ENCODE results near the gene KIZ.

GRCh38 chr20:21209668-21210067 lies 83.8 kb downstream of the KIZ start:
- TF ChIP-seq, protein P1, sequence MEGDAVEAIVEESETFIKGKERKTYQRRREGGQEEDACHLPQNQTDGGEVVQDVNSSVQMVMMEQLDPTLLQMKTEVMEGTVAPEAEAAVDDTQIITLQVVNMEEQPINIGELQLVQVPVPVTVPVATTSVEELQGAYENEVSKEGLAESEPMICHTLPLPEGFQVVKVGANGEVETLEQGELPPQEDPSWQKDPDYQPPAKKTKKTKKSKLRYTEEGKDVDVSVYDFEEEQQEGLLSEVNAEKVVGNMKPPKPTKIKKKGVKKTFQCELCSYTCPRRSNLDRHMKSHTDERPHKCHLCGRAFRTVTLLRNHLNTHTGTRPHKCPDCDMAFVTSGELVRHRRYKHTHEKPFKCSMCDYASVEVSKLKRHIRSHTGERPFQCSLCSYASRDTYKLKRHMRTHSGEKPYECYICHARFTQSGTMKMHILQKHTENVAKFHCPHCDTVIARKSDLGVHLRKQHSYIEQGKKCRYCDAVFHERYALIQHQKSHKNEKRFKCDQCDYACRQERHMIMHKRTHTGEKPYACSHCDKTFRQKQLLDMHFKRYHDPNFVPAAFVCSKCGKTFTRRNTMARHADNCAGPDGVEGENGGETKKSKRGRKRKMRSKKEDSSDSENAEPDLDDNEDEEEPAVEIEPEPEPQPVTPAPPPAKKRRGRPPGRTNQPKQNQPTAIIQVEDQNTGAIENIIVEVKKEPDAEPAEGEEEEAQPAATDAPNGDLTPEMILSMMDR (IDR thresholded peaks at IDR 0.05 in 2 of 3, conservative IDR thresholded peaks at IDR 0.05 in 1 of 3; ENCODE audit: borderline replicate concordance in 1 of 3, insufficient read depth in 1 of 3, low read depth in 2 of 3, low read length in 2 of 3) = no peak
- TF ChIP-seq POLR2A (IDR thresholded peaks at IDR 0.05; ENCODE audit: borderline replicate concordance, extremely low read depth, insufficient read depth, insufficient read length) (no peak), EZH2phosphoT487 (IDR thresholded peaks at IDR 0.05; ENCODE audit: borderline replicate concordance) (no peak), ELF1 (IDR thresholded peaks at IDR 0.05; ENCODE audit: borderline replicate concordance, low read depth) (no peak), ZFX (IDR thresholded peaks at IDR 0.05) (no peak), SRF (IDR thresholded peaks at IDR 0.05; ENCODE audit: low read depth) (no peak), RAD21 (IDR thresholded peaks at IDR 0.05; ENCODE audit: low read depth) (no peak), POLR2AphosphoS5 (IDR thresholded peaks at IDR 0.05; ENCODE audit: low read depth, low read length) (no peak), JUND (IDR thresholded peaks at IDR 0.05) (no peak), ZNF274 (IDR thresholded peaks at IDR 0.05; ENCODE audit: low read depth, low read length) (no peak), EZH2 (IDR thresholded peaks at IDR 0.05) (no peak), YY1 (IDR thresholded peaks at IDR 0.05; ENCODE audit: extremely low read depth, insufficient replicate concordance, low read depth, low read length) (no peak)
- TF ChIP-seq, protein P2, sequence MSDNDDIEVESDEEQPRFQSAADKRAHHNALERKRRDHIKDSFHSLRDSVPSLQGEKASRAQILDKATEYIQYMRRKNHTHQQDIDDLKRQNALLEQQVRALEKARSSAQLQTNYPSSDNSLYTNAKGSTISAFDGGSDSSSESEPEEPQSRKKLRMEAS (IDR thresholded peaks at IDR 0.05) = no peak
- TF ChIP-seq, protein P3, sequence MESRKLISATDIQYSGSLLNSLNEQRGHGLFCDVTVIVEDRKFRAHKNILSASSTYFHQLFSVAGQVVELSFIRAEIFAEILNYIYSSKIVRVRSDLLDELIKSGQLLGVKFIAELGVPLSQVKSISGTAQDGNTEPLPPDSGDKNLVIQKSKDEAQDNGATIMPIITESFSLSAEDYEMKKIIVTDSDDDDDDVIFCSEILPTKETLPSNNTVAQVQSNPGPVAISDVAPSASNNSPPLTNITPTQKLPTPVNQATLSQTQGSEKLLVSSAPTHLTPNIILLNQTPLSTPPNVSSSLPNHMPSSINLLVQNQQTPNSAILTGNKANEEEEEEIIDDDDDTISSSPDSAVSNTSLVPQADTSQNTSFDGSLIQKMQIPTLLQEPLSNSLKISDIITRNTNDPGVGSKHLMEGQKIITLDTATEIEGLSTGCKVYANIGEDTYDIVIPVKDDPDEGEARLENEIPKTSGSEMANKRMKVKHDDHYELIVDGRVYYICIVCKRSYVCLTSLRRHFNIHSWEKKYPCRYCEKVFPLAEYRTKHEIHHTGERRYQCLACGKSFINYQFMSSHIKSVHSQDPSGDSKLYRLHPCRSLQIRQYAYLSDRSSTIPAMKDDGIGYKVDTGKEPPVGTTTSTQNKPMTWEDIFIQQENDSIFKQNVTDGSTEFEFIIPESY (IDR thresholded peaks at IDR 0.05; ENCODE audit: extremely low read depth, insufficient replicate concordance, low read length) = no peak
